Mucosa of rectum (tissue), 2 donors: ENCODE results near the gene ZNF844.
"Not testable (repeated sequence)": the region's sequence is repeated elsewhere in the genome, so short reads cannot be mapped to it uniquely, and the experiment has no call there.

Source experiments
- H3K27ac ChIP-seq, 2 donors: one replicate each; pipeline ENCODE4 v1.7.0; 2013; ENCODE audit warnings: inconsistent platforms in 2 of 2, low read depth in 2 of 2, low read length in 2 of 2
- H3K27me3 ChIP-seq, 2 donors: one replicate each; pipeline ENCODE4 v1.7.0; 2013; ENCODE audit warnings: low read length in 2 of 2; ENCODE audit not compliant: control insufficient read depth in 2 of 2, insufficient read depth in 2 of 2
- H3K36me3 ChIP-seq, 2 donors: one replicate each; pipeline ENCODE4 v1.7.0; 2013; ENCODE audit warnings: low read length in 2 of 2; ENCODE audit not compliant: control insufficient read depth in 2 of 2, insufficient read depth in 2 of 2
- H3K4me1 ChIP-seq, 2 donors: one replicate each; pipeline ENCODE4 v1.7.0; 2013; ENCODE audit warnings: low read length in 2 of 2, mild to moderate bottlenecking in 1 of 2; ENCODE audit not compliant: control insufficient read depth in 2 of 2, insufficient read depth in 2 of 2
- H3K4me3 ChIP-seq, 2 donors: one replicate each; pipeline ENCODE4 v1.7.0; 2013; ENCODE audit warnings: low read length in 2 of 2
- H3K9ac ChIP-seq, 2 donors: one replicate each; pipeline ENCODE4 v1.7.0; 2013; ENCODE audit warnings: low read length in 2 of 2, low read depth in 1 of 2, mild to moderate bottlenecking in 1 of 2
- H3K9me3 ChIP-seq, 2 donors: one replicate each; pipeline ENCODE4 v1.7.0; 2013; ENCODE audit warnings: low read length in 2 of 2; ENCODE audit not compliant: control insufficient read depth in 2 of 2
- donor health status: healthy.
- donor health status: Normal muscosa, but diverticular disease.

The ZNF844 gene

DNA sequence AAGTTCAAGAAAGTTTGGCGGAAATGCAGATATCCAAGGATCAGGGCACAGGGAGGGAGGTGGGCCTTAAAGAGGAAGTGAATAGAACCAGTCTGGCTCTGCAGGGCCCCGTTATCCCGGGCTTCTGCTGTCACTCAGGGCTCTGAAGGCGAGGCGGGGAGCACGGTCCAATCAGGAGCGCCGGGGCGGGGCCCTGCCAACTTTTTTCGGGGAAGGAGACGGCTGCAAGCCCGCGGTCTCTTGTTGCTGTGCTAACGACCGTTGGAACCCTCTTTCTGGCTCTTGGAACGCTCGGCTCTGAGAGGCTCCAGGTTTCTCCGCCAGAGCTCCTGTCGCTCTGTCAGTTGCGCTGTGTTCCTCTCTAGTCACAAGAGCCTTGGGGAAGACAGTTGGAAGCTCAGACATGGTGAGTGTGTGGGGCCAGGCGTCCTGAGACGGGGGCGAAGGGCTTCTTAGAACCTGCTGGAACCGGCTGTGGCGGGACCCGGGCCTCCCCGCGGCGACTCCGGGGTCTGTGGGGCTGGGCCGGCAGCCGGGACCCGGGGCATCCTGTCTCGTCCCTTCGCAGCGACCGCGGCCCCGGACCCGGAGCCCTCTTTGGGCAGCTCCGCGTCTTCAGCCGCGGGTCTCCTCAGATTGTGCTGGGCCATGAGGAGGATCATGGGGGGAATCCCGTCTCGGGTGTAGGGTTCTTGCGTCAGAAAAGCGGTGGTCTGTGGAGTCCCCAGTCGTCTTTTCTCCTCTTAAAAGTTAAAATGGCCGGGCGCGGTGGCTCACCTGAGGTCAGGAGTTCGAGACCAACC, 27.7 kb downstream of the ZNF844 start:
- Histone ChIP-seq H3K9ac (peak overlapping the region; percentile 52 to 70), H3K36me3 (no peaks in the 10 kb centered on the region), H3K9me3 (no peaks in the 10 kb centered on the region)

DNA sequence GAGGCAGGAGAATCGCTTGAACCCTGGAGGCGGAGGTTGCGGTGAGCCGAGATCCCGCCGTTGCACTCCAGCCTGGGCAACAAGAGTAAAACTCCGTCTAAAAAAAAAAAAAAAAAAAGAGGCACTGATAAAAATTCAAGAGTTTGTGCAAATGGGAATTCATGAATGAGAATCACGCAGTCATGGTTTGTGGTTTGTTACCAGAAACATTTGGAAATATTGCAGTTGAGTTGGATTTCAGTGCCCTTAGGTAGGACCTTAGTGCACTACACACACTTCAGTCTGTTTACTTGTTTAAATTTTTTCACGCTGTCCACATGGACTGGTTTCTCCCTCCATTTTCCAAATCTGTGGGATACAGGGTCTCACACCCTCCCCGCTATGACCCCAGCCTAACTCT, 28.4 kb downstream of the ZNF844 start:
- no peak overlapping the region for H3K27ac ChIP-seq

More for the DNA sequence above, 27.7 kb downstream of the ZNF844 start:
- Histone ChIP-seq H3K4me3 (peak overlapping the region; percentile 83 to 87), H3K4me1 (no peaks in the 10 kb centered on the region), H3K27me3 (no peaks in the 10 kb centered on the region), H3K27ac (peak overlapping the region; percentile 48 to 74)

GRCh38 chr19:12093777-12094176, 29.2 kb downstream of the ZNF844 start:
- Histone ChIP-seq H3K36me3 (no peaks in the 10 kb centered on the region), H3K9ac (no peak overlapping the region), H3K9me3 (no peaks in the 10 kb centered on the region), H3K27me3 (no peaks in the 10 kb centered on the region), H3K4me3 (no peak overlapping the region), H3K27ac (no peak overlapping the region), H3K4me1 (no peaks in the 10 kb centered on the region)

More for the DNA sequence above, 28.4 kb downstream of the ZNF844 start:
- peak overlapping the region in 1 of 2 donors; percentile 70 for H3K9ac ChIP-seq
- H3K4me3 ChIP-seq, result peak overlapping the region; percentile 83 to 87
- H3K4me1 ChIP-seq, result no peaks in the 10 kb centered on the region
- H3K36me3 ChIP-seq, result no peaks in the 10 kb centered on the region
- H3K27me3 ChIP-seq, result no peaks in the 10 kb centered on the region
- H3K9me3 ChIP-seq, result no peaks in the 10 kb centered on the region

- H3K4me1 ChIP-seq, result no peaks in the 10 kb centered on the region
- no peak overlapping the region for H3K9ac ChIP-seq
- no peak overlapping the region for H3K4me3 ChIP-seq
- no peaks in the 10 kb centered on the region for H3K9me3 ChIP-seq
- no peak overlapping the region for H3K27ac ChIP-seq
- H3K27me3 ChIP-seq, result no peaks in the 10 kb centered on the region
- H3K36me3 ChIP-seq, result no peaks in the 10 kb centered on the region
Observed at GRCh38 chr19:12095111-12095790, 30.7 kb downstream of the ZNF844 start.

DNA sequence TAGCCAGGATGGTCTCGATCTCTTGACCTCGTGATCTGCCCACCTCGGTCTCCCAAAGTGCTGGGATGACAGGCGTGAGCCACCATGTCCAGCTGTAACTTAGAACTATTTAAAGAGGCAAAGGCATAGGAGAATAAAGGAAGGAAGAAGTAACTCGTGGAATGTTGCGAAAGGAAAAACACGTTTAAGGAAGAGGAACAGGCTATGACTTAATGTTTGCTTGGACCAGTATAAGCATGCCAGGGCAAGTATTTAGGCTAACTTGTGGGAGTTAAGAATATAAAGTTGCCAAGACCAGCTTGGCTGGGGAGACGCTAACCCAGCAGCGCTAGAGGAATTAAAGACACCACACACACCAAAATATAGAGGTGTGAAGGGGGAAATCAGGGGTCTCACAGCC, 33.5 kb downstream of the ZNF844 start:
- no peak overlapping the region for H3K27ac ChIP-seq
- no peaks in the 10 kb centered on the region for H3K4me1 ChIP-seq
- H3K27me3 ChIP-seq, result no peaks in the 10 kb centered on the region
- H3K9me3 ChIP-seq, result no peaks in the 10 kb centered on the region
- H3K36me3 ChIP-seq, result no peaks in the 10 kb centered on the region
- no peak overlapping the region for H3K9ac ChIP-seq
- no peak overlapping the region for H3K4me3 ChIP-seq

GRCh38 chr19:12103909-12104308, 39.4 kb downstream of the ZNF844 start:
- H3K9me3 ChIP-seq, H3K4me3 ChIP-seq, H3K27me3 ChIP-seq, H3K36me3 ChIP-seq, H3K4me1 ChIP-seq, H3K9ac ChIP-seq, H3K27ac ChIP-seq: not testable (repeated sequence)

- no peak overlapping the region for H3K9ac ChIP-seq
- H3K27me3 ChIP-seq, result no peaks in the 10 kb centered on the region
- no peaks in the 10 kb centered on the region for H3K4me1 ChIP-seq
- H3K4me3 ChIP-seq, result no peak overlapping the region
- H3K27ac ChIP-seq, result no peak overlapping the region
- H3K9me3 ChIP-seq, result peaks cover 11 to 26% of the 10 kb centered on the region in 2 donors
- peaks cover 0 to 11% of the 10 kb centered on the region in 2 donors for H3K36me3 ChIP-seq
Observed at GRCh38 chr19:12111176-12111575, 46.6 kb downstream of the ZNF844 start.

DNA sequence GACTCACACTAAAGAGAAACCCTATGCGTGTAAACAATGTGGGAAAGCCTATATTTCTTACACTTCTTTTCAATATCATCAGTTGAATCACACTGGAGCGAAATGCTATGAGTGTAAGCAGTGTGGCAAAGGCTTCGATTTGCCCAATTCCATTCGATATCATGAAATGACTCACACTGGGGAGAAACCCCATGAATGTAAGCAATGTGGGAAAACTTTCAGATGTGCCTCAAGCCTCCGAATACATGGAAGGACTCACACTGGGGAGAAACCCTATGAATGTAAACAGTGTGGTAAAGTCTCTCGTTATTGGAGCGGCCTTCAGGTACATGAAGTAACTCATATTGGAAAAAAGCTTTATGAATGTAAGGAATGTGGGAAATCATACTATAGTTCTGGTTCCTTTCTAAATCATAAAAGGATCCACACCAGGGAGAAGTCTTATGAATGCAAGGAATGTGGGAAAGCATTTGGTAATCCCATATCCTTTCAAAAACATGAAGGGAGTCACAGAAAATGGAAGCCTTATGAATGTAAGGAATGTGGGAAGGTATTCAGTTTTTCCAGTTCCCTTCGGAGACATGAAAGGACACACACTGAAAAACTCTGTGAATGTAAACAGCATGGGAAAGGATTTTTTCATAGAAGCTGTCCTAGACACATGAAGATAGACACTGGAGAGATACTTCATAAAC, 47.6 kb downstream of the ZNF844 start:
- Histone ChIP-seq H3K4me1 (no peaks in the 10 kb centered on the region), H3K27me3 (no peaks in the 10 kb centered on the region), H3K36me3 (peaks cover 0 to 11% of the 10 kb centered on the region in 2 donors), H3K4me3 (no peak overlapping the region), H3K9ac (no peak overlapping the region), H3K27ac (no peak overlapping the region), H3K9me3 (peaks cover 11 to 22% of the 10 kb centered on the region in 2 donors)

DNA sequence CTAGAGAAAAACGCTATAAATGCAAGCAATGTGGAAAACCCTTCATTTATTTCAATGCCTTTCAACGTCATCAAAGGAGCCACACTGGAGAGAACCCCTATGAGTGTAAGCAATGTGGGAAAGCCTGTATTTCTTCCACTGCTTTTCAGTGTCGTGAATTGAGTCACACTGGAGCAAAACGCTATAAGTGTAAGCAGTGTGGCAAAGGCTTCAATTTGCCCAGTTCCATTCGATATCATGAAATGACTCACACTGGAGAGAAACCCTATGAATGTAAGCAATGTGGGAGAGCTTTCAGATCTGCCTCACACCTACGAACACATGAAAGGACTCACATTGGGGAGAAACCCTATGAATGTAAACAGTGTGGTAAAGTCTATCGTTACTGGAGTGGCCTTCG, 48.2 kb downstream of the ZNF844 start:
- Histone ChIP-seq H3K4me3 (no peak overlapping the region), H3K4me1 (no peaks in the 10 kb centered on the region), H3K27ac (no peak overlapping the region), H3K9ac (no peak overlapping the region), H3K36me3 (peaks cover 0 to 11% of the 10 kb centered on the region in 2 donors), H3K27me3 (no peaks in the 10 kb centered on the region), H3K9me3 (peaks cover 11 to 22% of the 10 kb centered on the region in 2 donors)

DNA sequence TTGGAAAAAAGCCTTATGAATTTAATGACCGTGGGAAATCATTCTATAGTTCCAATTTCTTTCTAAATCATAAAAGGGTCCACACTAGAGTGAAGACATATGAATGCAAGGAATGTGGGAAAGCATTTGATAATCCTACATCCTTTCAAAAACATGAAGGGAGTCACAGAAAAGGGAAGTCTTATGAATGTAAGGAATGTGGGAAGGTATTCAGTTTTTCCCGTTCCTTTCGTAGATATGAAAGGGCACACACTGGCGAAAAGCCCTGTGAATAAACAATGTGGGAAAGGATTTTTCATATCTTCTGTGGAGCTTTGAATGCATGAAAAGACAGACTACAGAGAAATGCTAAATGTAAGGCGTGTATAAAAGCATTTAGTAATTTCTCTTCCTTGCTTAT, 48.6 kb downstream of the ZNF844 start:
- no peaks in the 10 kb centered on the region for H3K4me1 ChIP-seq
- no peak overlapping the region for H3K9ac ChIP-seq
- no peaks in the 10 kb centered on the region for H3K27me3 ChIP-seq
- peaks cover 0 to 11% of the 10 kb centered on the region in 2 donors for H3K36me3 ChIP-seq
- no peak overlapping the region for H3K27ac ChIP-seq
- no peak overlapping the region for H3K4me3 ChIP-seq
- peaks cover 11 to 22% of the 10 kb centered on the region in 2 donors for H3K9me3 ChIP-seq
